GM21447 (cell line): ENCODE results near the gene CNR1.

ENCODE experiments used
- ATAC-seq: cut with Tn5 transposase; IDR thresholded peaks from one replicate; pipeline ENCODE4 v1.9.1; 2021; ENCODE audit not compliant: unreplicated experiment

Gene CNR1

GRCh38 chr6:88144637-88145297 is 21.4 kb downstream of the CNR1 start:
- no peak for ATAC-seq

GRCh38 chr6:88143421-88144157 is 22.6 kb downstream of the CNR1 start:
- ATAC-seq: no peak

- no peak for ATAC-seq
These were observed 23.9 kb downstream of the CNR1 start for GRCh38 chr6:88142297-88142668.

GRCh38 chr6:88141561-88142296 is 24.4 kb downstream of the CNR1 start:
- peak; percentile 96 for ATAC-seq

- ATAC-seq: no peak
These were observed 28.2 kb downstream of the CNR1 start for GRCh38 chr6:88137915-88138314.

GRCh38 chr6:88135578-88136114 is 30.5 kb downstream of the CNR1 start:
- ATAC-seq: peak; percentile 85

- ATAC-seq: no peak
These were observed 31.6 kb downstream of the CNR1 start for GRCh38 chr6:88134575-88134974.

DNA sequence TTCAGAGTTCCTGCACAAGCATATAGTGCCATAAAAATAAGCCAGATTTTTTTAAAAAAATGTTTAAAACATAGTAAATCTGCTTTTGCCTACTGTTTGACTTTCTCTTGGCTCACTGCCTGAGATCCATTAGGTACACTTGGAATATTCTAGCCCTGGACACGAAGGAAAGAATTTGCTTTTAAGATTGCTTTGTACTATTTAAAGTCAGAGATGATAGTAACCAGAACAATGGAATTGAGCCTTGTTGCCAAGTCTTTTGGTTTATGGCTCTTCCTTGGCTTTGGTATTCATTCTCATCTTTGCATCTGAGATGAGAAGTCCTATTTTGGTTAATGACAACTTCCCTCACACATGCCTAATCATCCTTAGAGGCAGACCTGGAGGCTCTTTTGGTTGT is 32.4 kb downstream of the CNR1 start:
- no peak for ATAC-seq

- ATAC-seq: no peak
These were observed 41.1 kb downstream of the CNR1 start for GRCh38 chr6:88124925-88125557.

DNA sequence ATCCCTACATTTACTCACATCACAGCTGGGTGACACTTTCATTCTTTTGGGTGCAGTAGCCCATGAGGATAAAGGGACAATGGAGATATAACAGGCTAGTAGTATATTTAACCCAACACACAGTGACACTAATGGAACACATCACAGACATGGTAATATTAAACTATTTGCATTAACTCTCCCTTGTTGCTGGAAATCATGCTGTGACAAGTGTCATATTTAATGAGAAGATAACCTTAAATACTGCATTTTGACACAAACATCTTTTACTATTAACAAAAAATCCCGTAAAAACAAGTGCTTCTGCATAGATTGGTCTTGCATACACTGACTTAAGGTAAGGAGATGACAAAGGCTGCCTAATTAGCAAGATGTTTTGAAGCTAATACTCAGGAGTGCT is 45.5 kb downstream of the CNR1 start:
- ATAC-seq: no peak

GRCh38 chr6:88119769-88120168 is 46.4 kb downstream of the CNR1 start:
- no peak for ATAC-seq

GRCh38 chr6:88116276-88116675 is 49.9 kb downstream of the CNR1 start:
- ATAC-seq: no peak

DNA sequence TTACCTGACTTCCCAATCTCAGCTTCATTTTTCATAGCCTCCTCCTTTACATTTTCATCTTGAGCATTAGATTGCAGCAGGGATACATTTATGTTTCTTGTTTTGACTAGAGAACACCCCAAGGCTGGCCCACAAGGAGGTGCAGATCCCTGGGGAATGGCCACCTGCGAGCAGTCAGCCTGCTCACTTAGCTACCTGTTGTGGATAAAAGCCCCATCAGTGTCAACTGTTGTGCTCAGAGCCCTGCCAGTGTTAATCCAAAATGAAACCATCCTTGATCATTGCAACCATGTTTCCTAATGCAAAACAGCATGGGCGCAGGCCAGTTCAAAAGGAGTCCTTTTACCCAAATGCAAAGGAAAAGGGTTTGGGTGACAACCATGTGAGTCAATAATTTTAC is 50.8 kb downstream of the CNR1 start:
- no peak for ATAC-seq

DNA sequence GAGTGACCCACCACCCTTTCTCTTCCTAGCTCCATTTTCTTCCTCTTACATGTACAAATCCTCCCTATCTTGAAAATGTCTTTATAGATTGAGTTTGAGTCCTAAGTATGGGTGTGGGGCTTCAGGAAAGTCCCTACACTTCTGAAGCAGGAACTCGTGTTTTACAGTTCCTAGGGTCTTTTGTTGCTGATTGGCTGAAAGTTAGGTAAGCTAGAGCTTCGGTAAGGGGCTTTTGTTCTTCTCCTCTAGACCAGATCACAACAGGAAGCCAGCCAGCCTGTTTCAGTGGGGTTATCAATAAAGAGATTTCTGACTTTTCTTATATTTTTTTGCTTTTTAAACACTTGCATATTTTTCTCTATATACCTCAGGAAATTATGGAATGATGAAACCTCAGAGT is 51.3 kb downstream of the CNR1 start:
- no peak for ATAC-seq

GRCh38 chr6:88111991-88112390 is 54.2 kb downstream of the CNR1 start:
- no peak for ATAC-seq

DNA sequence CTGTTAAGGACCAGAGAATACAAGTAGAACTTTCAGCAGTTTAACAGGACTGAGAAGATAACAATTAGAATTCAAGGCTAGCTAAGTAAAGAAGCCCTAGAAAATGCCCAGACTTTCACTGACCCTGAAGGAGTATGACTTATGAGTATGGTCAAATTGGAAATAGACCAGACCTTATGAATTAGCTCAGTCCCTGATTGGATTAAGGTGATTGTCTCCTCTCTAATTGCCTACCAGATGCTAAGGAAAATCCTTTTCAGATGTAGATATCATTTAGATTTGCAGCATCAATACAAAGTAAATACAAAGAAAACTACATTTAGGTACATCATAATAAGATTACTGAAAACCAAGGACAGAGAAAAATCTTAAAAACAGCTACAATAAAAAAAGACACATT is 58.9 kb downstream of the CNR1 start:
- no peak for ATAC-seq

- no peak for ATAC-seq
These were observed 60.3 kb downstream of the CNR1 start for GRCh38 chr6:88105741-88106340.
